WTC11 (cell line): ENCODE data around the gene PTPRN2.
"Not testable (repeated sequence)": the region's sequence is repeated elsewhere in the genome, so short reads cannot be mapped to it uniquely, and the experiment has no call there.

Experiments
- FOXK1 ChIP-seq: sonication (generic); formaldehyde crosslinking; IDR thresholded peaks from 2 replicates; pipeline ENCODE4 v1.8.0; 2022; ENCODE audit warnings: mild to moderate bottlenecking, moderate library complexity, missing genetic modification reagents
- GABPB1 ChIP-seq: sonication (generic); formaldehyde crosslinking; IDR thresholded peaks from 2 replicates; pipeline ENCODE4 v1.8.1; 2023; ENCODE audit warnings: mild to moderate bottlenecking, missing genetic modification reagents
- RELA ChIP-seq: sonication (generic); formaldehyde crosslinking; IDR thresholded peaks from 2 replicates; pipeline ENCODE4 v1.8.1; 2022; ENCODE audit warnings: missing genetic modification reagents, mild to moderate bottlenecking, borderline replicate concordance
- SMAD3 ChIP-seq: sonication (generic); formaldehyde crosslinking; IDR thresholded peaks from 2 replicates; pipeline ENCODE4 v1.8.0; 2022; ENCODE audit warnings: missing genetic modification reagents, mild to moderate bottlenecking, borderline replicate concordance

DNA sequence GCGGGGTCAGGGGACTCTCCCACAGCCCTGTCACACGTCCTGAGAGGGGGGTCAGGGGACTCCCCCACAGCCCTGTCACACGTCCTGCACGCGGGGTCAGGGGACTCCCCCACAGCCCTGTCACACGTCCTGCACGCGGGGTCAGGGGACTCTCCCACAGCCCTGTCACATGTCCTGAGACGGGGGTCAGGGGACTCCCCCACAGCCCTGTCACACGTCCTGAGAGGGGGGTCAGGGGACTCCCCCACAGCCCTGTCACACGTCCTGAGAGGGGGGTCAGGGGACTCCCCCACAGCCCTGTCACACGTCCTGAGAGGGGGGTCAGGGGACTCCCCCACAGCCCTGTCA, 210.8 kb downstream of the PTPRN2 start:
- not testable (repeated sequence) for TF ChIP-seq RELA (CRISPR knock-in tag); FOXK1 (CRISPR knock-in tag); GABPB1 (CRISPR knock-in tag); SMAD3
